Activated CD4-positive, alpha-beta T cell treated with anti-CD3 and anti-CD28 coated beads, Interleukin-2, amount 50 U/mL, for 48 hours (primary cell): Measurements from ENCODE around the gene LGALS9C.
"Not testable (repeated sequence)": the region's sequence is repeated elsewhere in the genome, so short reads cannot be mapped to it uniquely, and the experiment has no call there.

Experiments
- DNase-seq, 2 experiments: peaks; one replicate each; pipeline ENCODE4 v3.0.0-alpha.2; 2020

Gene LGALS9C

DNA sequence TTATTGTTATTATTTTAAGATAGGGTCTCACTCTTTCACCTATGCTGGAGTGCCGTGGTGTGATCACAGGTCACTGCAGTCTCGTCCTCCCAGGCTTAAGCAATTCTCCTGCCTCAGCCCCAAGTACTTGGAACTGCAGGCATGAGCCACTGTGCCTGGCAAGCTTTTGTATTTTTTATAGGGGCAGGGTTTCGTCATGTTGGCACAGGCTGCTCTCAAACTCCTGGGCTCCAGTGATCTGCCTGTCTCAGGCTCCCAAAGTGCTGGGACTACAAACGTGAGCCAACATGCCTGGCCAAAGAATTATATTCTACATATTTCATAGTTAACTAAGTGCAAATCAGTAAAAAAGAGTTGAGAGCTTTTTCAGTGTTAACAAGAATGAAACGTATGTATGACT lies 65.6 kb downstream of the LGALS9C start:
- not testable (repeated sequence) for DNase-seq

DNA sequence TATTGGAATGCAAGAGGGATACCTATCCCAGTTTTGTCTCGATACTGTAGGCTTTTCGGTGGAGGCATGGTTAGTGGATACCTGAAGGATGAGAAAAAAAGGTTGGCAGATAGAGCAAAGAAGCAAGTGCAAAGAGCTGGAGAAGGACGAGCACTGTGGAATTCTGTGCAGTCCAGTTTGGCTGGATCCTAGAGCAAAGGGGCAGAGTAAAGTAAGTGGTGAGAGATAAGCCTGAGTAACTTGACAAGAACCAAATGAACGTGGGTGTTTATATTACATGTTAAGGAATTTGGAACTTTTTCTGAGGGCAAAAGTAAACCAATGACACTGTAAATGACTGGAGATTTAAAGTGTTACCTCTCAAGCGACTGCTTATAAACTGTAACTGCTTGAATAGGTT lies 66.3 kb downstream of the LGALS9C start:
- DNase-seq: not testable (repeated sequence)
